Fibroblast of skin of right biceps (primary cell): Measurements from ENCODE around the gene NUB1.

ENCODE experiments used
- DNase-seq: peaks from one replicate; pipeline ENCODE4 v3.0.0-alpha.2; 2013

The NUB1 gene

DNA sequence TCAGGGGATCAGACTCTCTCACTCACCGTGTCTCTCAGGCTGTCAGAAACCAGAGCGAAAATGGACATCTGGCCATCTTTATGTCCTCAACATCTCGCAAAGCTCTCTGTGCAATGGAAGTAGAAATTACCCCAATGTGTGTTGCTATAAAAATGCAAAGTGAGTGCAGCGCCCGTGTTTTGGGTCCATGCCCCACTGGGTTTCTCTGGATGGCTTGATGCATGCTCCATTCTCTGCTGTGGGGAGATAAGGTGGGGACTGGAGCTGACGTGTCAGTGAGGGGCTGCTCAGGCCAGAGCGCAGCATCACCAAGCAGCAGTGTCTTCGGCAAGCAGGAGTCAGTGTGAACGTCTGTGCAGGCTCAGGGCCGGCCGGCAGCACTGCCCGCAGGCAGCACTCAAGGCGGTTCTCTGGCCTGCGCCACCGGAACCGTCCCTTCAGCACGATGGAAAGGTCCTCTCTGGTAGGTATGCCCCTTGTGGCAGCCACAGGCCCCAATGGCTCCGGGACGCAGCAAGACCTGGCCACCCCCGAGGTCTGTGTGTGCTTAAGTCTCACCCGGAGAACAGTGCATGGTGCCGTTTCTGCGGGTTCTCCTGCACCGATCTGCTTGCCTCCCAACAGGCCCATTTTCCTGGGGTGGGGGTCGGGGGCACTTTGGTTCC is 38.1 kb downstream of the NUB1 start:
- no peak for DNase-seq

- no peak for DNase-seq
Observed at GRCh38 chr7:151380199-151381097, 38.8 kb downstream of the NUB1 start.

GRCh38 chr7:151381098-151381347 is 39.4 kb downstream of the NUB1 start:
- no peak for DNase-seq

GRCh38 chr7:151381348-151382078 is 39.9 kb downstream of the NUB1 start:
- no peak for DNase-seq

DNA sequence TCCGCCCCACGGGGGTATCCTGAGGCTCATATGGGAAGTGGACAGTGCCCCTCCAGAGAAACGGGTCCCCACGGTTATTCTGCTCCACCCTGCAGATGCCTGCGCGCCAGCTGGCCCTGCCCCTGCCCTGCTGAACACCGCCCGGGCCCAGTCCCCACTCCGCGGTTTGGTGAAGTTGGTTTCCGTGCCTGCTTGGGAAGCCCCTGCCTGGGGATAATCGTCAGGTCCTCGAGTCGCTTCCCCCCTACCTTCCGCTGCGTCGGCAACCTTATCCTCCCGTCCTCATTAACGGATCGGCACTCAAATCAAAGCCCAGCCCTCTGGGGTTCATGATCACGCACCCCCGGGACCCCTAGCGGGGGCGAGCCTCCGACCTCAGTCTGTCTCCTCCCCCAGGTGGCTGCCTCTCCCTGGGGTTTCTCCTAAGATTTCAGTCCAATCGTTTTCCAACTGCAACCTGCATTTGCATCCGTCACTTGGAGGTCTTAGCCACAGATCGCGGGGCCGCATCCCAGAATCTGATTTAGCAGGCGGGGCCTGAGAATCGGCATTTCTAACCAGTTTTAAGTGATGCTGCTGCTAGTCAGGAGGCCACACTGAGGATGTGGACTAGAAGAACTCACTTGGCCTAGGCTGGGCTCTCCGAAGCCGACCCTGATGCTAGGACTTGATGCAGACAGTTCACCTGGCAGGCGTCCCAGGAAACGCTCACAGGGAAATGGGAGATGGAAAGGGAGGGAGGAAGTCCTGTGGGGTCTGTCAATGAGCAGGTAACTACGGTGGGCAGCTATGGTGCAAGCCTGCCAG is 40.7 kb downstream of the NUB1 start:
- DNase-seq: no peak

GRCh38 chr7:151383638-151384351 is 42.2 kb downstream of the NUB1 start:
- DNase-seq: no peak

- DNase-seq: no peak
Observed at GRCh38 chr7:151384352-151384697, 42.7 kb downstream of the NUB1 start.

GRCh38 chr7:151384776-151385625 is 43.4 kb downstream of the NUB1 start:
- DNase-seq: no peak

GRCh38 chr7:151385626-151386300 is 44.2 kb downstream of the NUB1 start:
- no peak for DNase-seq

DNA sequence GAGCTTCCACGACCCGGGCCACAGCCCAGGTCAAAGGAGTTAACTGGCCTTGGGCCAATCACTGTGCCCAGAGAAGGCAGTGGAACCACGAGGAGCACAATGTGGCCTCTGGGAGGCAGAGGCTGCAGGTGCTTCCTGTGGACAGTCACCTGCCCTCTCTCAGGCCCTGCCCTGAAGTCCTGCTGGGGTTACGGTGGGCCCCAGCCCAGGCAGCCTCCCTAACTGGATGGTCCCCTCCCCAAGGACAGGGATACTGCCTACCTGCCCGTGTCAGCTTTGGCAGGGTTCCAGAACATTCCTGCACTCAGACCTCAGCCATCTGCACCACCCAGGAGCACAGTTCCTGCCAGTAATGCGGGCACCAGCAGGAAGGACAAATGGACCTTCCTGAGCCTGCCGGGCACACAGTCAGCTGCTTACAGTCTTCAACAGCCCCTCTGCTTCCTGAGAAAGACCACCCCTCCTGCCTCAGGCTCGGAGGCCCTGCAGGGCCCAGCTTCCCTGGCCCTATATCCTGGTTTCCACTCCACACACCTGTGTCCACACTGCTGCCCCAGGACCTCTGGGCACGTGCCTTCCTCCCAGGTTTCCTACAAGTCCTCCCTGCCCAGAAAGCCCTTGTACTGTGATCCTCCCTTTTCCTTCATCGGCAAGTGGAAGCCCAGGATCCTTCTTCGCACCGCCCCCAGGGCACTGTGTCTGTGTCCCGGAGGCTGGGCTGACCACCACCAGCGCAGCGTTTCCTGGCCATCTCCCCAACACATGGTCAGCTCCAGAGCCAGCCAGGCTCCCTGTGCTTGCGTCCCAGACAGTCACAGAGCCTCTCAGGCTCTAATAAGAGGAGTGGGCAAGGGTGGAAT is 44.9 kb downstream of the NUB1 start:
- DNase-seq: no peak

DNA sequence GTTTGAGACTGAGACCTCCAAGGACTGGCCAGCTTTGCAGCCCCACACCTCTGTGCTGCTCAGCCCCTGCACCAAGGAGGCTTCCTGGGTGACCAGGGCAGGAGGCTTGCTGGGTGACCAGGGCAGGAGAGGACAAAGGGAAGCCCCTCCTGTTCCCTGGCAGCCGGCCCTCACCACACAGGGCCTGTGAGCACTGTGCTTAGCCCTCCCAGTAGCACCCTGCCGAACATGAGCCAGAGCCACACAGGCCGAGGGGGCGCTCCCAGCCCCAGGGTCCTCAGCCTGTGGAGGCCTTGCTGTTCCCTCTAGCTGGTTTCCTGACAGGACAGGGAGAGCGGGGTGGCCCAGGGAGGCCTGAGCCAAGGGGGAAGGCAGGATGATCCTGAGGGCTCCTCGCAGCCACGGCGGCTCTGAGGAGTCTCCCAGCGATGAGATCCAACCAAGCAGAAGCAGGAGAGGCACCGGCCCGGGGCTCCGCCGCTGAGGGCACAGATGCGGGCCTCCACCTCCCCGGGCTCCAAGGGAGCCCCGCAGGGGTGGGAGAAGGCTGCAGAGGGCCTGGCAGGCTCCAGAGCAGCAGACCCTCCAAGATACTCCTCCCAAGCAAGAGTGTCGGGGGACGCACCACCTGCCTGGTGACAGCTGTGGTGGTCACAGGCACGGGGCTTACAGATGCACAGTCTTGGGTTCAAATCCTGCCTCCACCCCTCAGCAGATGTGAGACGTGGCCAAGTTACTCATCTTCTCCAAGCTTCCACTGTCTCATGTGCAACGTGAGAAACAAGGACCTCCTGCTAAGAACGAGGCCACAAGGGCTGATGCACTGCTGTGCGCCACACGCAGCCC is 45.8 kb downstream of the NUB1 start:
- no peak for DNase-seq

- DNase-seq: no peak
Observed at GRCh38 chr7:151388007-151388297, 46.3 kb downstream of the NUB1 start.

DNA sequence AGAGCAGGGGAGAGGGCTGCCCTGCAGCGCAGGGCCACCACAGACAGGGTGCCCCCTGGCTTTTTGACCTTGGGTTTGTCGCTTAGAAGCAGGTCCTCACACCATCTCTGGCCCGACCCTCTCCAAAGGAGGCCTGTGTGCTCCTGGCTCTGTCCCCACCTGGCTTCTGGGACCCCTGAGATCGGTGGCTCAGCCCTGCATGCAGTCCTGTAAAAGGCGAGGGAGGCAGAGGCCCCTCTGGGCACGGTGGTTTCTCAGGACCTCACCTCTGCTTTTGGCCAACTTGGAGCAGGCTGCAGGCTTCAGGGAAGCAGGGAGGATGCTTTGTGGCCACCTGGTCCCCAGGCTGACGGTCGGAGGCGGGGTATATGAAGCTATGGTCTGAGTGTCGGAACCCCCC is 46.8 kb downstream of the NUB1 start:
- no peak for DNase-seq

DNA sequence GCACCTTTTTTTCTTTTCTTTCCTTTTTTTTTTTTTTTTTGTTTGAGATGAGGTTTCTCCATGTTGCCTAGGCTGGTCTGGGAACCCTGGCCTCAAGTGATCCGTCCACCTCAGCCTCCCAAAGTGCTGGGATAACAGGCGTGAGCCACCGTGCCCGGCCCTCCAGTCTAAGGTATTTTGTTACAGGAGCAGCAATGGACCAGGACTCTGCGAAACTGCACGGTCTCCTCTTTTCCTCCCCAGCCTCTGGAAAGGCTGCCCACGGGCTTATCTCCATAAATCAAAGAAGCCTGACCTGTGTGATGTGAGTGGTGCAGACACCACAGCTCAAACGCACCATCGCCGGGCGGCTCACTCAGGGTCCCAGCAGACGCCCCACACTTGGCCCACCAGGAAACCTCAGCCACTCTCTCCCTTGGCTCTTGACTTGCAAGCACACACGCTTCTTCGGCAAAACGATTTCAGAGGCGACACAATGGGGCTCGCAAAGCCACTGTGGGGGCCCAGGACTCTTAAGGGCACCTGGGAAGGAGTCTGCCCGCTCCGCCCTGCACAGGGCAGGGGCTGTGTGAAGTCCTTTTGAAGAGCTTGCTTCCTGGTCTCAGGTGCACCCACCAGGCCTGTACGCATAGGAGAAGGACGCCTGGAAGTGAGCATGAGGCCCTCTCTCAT is 47.6 kb downstream of the NUB1 start:
- DNase-seq: no peak

DNA sequence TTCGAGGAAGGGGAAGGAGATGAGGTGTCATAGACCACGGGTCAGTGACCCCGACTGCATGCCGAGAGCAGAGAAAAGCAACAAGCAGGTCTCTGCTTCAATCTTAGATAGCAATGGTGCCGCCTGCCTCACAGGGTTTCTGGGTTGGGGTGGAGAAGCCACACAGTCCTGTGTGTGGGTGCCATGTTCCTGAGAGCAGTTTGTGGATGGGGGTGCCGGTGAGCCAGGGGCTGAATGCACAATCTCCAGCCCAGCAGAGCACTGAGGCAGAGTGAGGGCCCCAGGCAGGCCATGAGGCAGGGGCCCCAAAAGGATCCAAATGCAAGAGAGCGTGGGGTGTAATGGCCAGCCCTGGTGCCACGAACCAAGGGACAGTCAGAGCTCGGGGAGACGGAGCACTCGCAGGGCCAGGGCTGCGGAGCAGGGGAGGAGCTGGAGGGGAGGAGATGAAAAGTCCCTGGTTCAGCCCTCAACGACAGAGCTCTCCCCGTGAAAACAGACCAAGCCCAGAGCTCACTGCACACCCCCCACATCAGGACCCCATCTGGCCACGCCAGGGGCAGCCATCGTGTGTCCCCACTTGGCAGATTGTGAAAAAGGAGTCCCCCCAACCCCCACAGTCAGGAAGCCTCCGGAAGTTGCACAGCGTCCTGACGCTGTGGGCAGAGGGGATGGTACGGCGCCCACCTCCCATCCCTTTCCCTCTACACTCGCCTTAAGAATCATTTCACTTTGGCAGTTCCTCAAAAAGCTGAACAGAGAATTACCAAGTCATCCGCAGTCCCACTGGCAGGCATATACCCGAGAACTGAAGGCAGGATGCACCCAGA is 48.4 kb downstream of the NUB1 start:
- DNase-seq: no peak

- no peak for DNase-seq
Observed at GRCh38 chr7:151390598-151391357, 49.2 kb downstream of the NUB1 start.

GRCh38 chr7:151391358-151391730 is 49.7 kb downstream of the NUB1 start:
- no peak for DNase-seq
